ENCODE measurements around the gene MON2. TPM values are rescaled to one million over a fixed set of nuclear protein-coding genes. Genes with fewer than 3 reads are reported as not detected.

Gene MON2
- total and polyA plus RNA-seq, 2 of the 8 experiments (the other 6 are each of a cell fraction or from before 2014, with no cell fraction given), result 3.8 to 21.8 TPM

- Histone ChIP-seq H3K56ac (replicated peaks; ENCODE audit: insufficient read length, low read depth, low read length) (no peak overlapping the region), H2BK20ac (ENCODE audit: low read length) (no peak overlapping the region), H3K4ac (replicated peaks; ENCODE audit: insufficient read length, low read depth, low read length) (no peak overlapping the region), H3K23me2 (ENCODE audit: low read depth, low read length) (no peaks in the 10 kb centered on the region), H4K5ac (ENCODE audit: insufficient read length, low read depth, low read length) (no peak overlapping the region), H2BK12ac (ENCODE audit: low read depth, low read length) (no peak overlapping the region), H2AK5ac (ENCODE audit: low read depth, low read length) (no peak overlapping the region), H4K8ac (ENCODE audit: extremely low read depth, insufficient read depth, low read length) (no peak overlapping the region), H3K18ac (ENCODE audit: extremely low read depth, low read length) (no peak overlapping the region), H3K9me3 (ENCODE audit: insufficient read depth in 2 of 2, low read depth in 1 of 2, low read length in 1 of 2) (no peaks in the 10 kb centered on the region), H3K79me1 (ENCODE audit: low read depth, low read length) (no peaks in the 10 kb centered on the region), H2BK120ac (replicated peaks; ENCODE audit: low read depth, low read length) (no peak overlapping the region), H3K36me3 (ENCODE audit: control insufficient read depth in 2 of 4, insufficient read depth in 4 of 4, low read length in 3 of 4) (peaks cover 0 to 11% (median 0%) of the 10 kb centered on the region in 4 experiments; a peak in 3 of 8 replicates), H4K91ac (replicated peaks; ENCODE audit: insufficient read length, low read length) (no peak overlapping the region), H3K4me3 (ENCODE audit: extremely low read depth in 1 of 4, insufficient read depth in 2 of 4, low read depth in 3 of 4, low read length in 4 of 4) (no peak overlapping the region), H2AFZ (ENCODE audit: low read length) (no peak overlapping the region), H3K9ac (replicated peaks in 1 of 4; ENCODE audit: extremely low read depth in 1 of 4, low read depth in 3 of 4, low read length in 3 of 4) (no peak overlapping the region), H3K23ac (ENCODE audit: insufficient read length) (no peak overlapping the region), H3K4me2 (ENCODE audit: insufficient read depth in 1 of 2, low read depth in 2 of 2, low read length in 2 of 2) (no peak overlapping the region), H2BK15ac (ENCODE audit: low read length) (no peak overlapping the region), H3K27ac (ENCODE audit: low read depth, low read length) (no peak overlapping the region), H3K27me3 (replicated peaks in 1 of 4; ENCODE audit: control insufficient read depth in 3 of 4, extremely low read depth in 1 of 4, insufficient read depth in 3 of 4, low read length in 3 of 4) (no peaks in the 10 kb centered on the region), H3K79me2 (ENCODE audit: control insufficient read depth in 1 of 2, insufficient read depth in 2 of 2, low read length in 2 of 2) (no peaks in the 10 kb centered on the region), H3K14ac (ENCODE audit: insufficient read length) (no peak overlapping the region), H4K20me1 (replicated peaks in 1 of 2; ENCODE audit: control insufficient read depth in 1 of 2, insufficient read depth in 2 of 2, low read length in 2 of 2) (no peaks in the 10 kb centered on the region), H3K4me1 (replicated peaks in 1 of 4; ENCODE audit: control insufficient read depth in 3 of 4, insufficient read depth in 4 of 4, low read length in 3 of 4) (no peaks in the 10 kb centered on the region), H2BK5ac (ENCODE audit: low read depth, low read length) (no peak overlapping the region)
- TF ChIP-seq RBBP5 (IDR thresholded peaks at IDR 0.05; ENCODE audit: borderline replicate concordance, low read depth, low read length) (no peak), RNF2 (IDR thresholded peaks at IDR 0.05; ENCODE audit: borderline replicate concordance, low read depth, low read length, missing control alignments, poor library complexity, severe bottlenecking) (no peak)
- no peak for DNase-seq (ENCODE audit: low read depth in 1 of 2, low spot score in 2 of 2)
- FAIRE-seq, result no peak
- POLR2A ChIA-PET (ENCODE audit: partially characterized antibody), result no interaction called here
- CTCF ChIA-PET (ENCODE audit: partially characterized antibody), result interaction anchor here (1.5 kb wide), 1 partner anchor 19 kb away, joined by 6 read pairs; no protein-coding TSS in a partner anchor
- 86% methylated on average over 2 of the region's 2 CpGs; no CpG with 5 or more reads in 1 of the 2 experiments for WGBS, 2 experiments (ENCODE audit: extremely low coverage in 1 of 2, insufficient coverage in 1 of 2, insufficient read length in 1 of 2, insufficient replicate concordance in 2 of 2, low coverage in 1 of 2, low lambda C conversion rate in 2 of 2, missing lambda C conversion rate in 1 of 2)
Observed at GRCh38 chr12:62562846-62563245, 96.2 kb downstream of the MON2 start.
